ENCODE results near the gene ITGB1. TPM values are rescaled to one million over a fixed set of nuclear protein-coding genes. Genes with fewer than 3 reads are reported as not detected.

Gene ITGB1
- total and polyA plus RNA-seq, 2 of the 8 experiments (the other 6 are each of a cell fraction or from before 2014, with no cell fraction given), result 82.7 to 321 TPM

DNA sequence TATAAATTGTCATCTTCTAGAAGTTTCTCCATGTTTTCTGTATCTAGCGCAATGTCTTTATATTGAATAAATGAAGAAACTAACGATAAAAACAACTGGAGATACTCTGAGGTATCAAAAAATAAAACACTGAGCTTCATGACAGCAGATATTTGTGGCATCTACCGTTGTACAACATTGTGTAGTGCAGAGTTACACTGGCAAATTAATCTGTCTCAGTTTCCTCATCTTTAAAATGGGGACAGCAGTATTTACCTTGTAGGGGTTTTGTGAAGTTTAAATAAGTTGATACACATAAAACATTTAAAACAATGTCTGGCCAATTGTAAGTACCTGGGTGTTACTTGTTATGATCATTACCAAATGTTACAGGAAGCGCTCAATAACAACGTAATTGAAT, 10.4 kb downstream of the ITGB1 start:
- no peak overlapping the region for H2BK12ac ChIP-seq (ENCODE audit: low read depth, low read length)
- H3K14ac ChIP-seq (ENCODE audit: insufficient read length), result no peak overlapping the region
- no peak overlapping the region for H3K4me3 ChIP-seq (ENCODE audit: extremely low read depth in 1 of 4, insufficient read depth in 2 of 4, low read depth in 3 of 4, low read length in 4 of 4)
- no peak overlapping the region for H2BK120ac ChIP-seq (replicated peaks; ENCODE audit: low read depth, low read length)
- H3K79me1 ChIP-seq (ENCODE audit: low read depth, low read length), result peaks cover 2% of the 10 kb centered on the region; the same call in 1 of the 2 replicates
- H4K91ac ChIP-seq (replicated peaks; ENCODE audit: insufficient read length, low read length), result no peak overlapping the region
- POLR2A ChIA-PET (ENCODE audit: partially characterized antibody), result interaction anchor here (1.0 to 2.1 kb wide), 2 partner anchors 9 to 12 kb away, joined by 4 to 10 read pairs; partner anchors contain the start of gene ITGB1
- no peak overlapping the region for H3K4me2 ChIP-seq (ENCODE audit: insufficient read depth in 1 of 2, low read depth in 2 of 2, low read length in 2 of 2)
- H3K27me3 ChIP-seq (replicated peaks in 1 of 4; ENCODE audit: control insufficient read depth in 3 of 4, extremely low read depth in 1 of 4, insufficient read depth in 3 of 4, low read length in 3 of 4), result no peaks in the 10 kb centered on the region
- no peak overlapping the region for H2BK15ac ChIP-seq (ENCODE audit: low read length)
- no peaks in the 10 kb centered on the region for H3K9me3 ChIP-seq (ENCODE audit: insufficient read depth in 2 of 2, low read depth in 1 of 2, low read length in 1 of 2)
- H3K4me1 ChIP-seq (replicated peaks in 1 of 4; ENCODE audit: control insufficient read depth in 3 of 4, insufficient read depth in 4 of 4, low read length in 3 of 4), result peaks cover 3 to 20% (median 18%) of the 10 kb centered on the region in 4 experiments; a peak in 6 of 7 replicates
- 94% methylated on average over 5 of the region's 5 CpGs; no CpG with 5 or more reads in 1 of the 2 experiments for WGBS, 2 experiments (ENCODE audit: extremely low coverage in 1 of 2, insufficient coverage in 1 of 2, insufficient read length in 1 of 2, insufficient replicate concordance in 2 of 2, low coverage in 1 of 2, low lambda C conversion rate in 2 of 2, missing lambda C conversion rate in 1 of 2)
- no peak overlapping the region for H3K18ac ChIP-seq (ENCODE audit: extremely low read depth, low read length)
- no peak overlapping the region for H3K9ac ChIP-seq (replicated peaks in 1 of 4; ENCODE audit: extremely low read depth in 1 of 4, low read depth in 3 of 4, low read length in 3 of 4)
- H3K23me2 ChIP-seq (ENCODE audit: low read depth, low read length), result no peaks in the 10 kb centered on the region
- no peak overlapping the region for H2AK5ac ChIP-seq (ENCODE audit: low read depth, low read length)
- no peak overlapping the region for H3K56ac ChIP-seq (replicated peaks; ENCODE audit: insufficient read length, low read depth, low read length)
- H3K79me2 ChIP-seq (ENCODE audit: control insufficient read depth in 1 of 2, insufficient read depth in 2 of 2, low read length in 2 of 2), result peaks cover 21 to 100% of the 10 kb centered on the region in 2 experiments
- TF ChIP-seq BACH1 (IDR thresholded peaks at IDR 0.05; ENCODE audit: low read length) (no peak), PHF8 (conservative IDR thresholded peaks at IDR 0.05; ENCODE audit: low read depth, low read length) (no peak), EGR1 (IDR thresholded peaks at IDR 0.05; ENCODE audit: borderline replicate concordance, low read depth, low read length) (no peak), CTBP2 (IDR thresholded peaks at IDR 0.05; ENCODE audit: borderline replicate concordance, insufficient read depth, insufficient read length, low read length) (no peak), TCF12 (IDR thresholded peaks at IDR 0.05; ENCODE audit: low read depth, low read length) (no peak), GABPA (IDR thresholded peaks at IDR 0.05; ENCODE audit: borderline replicate concordance, insufficient read depth, low read length) (no peak), POU5F1 (IDR thresholded peaks at IDR 0.05; ENCODE audit: low read depth, low read length) (no peak), TAF7 (optimal IDR thresholded peaks at IDR 0.05; ENCODE audit: borderline replicate concordance, low read depth, low read length) (no peak), EP300 (IDR thresholded peaks at IDR 0.05; ENCODE audit: borderline replicate concordance in 1 of 2, low read depth in 2 of 2, low read length in 2 of 2) (no peak), ZNF274 (IDR thresholded peaks at IDR 0.05; ENCODE audit: borderline replicate concordance, extremely low read depth, low read length) (no peak)
- FAIRE-seq (peak; percentile 39), DNase-seq (ENCODE audit: low read depth in 1 of 2, low spot score in 2 of 2) (no peak)
- CTCF ChIA-PET (ENCODE audit: partially characterized antibody), result interaction anchor here (0.7 to 1.0 kb wide), 2 partner anchors 33 to 37 kb away, joined by 3 read pairs; no protein-coding TSS in a partner anchor
- H4K5ac ChIP-seq (ENCODE audit: insufficient read length, low read depth, low read length), result no peak overlapping the region
- no peak overlapping the region for H2BK20ac ChIP-seq (ENCODE audit: low read length)
- H3K4ac ChIP-seq (replicated peaks; ENCODE audit: insufficient read length, low read depth, low read length), result no peak overlapping the region
- H3K23ac ChIP-seq (ENCODE audit: insufficient read length), result no peak overlapping the region
- H2BK5ac ChIP-seq (ENCODE audit: low read depth, low read length), result no peak overlapping the region
- no peak overlapping the region for H4K8ac ChIP-seq (ENCODE audit: extremely low read depth, insufficient read depth, low read length)
- H2AFZ ChIP-seq (ENCODE audit: low read length), result no peak overlapping the region
- peaks cover 9% of the 10 kb centered on the region in 2 experiments for H4K20me1 ChIP-seq (replicated peaks in 1 of 2; ENCODE audit: control insufficient read depth in 1 of 2, insufficient read depth in 2 of 2, low read length in 2 of 2)
- H3K27ac ChIP-seq (ENCODE audit: low read depth, low read length), result no peak overlapping the region
- no peaks in the 10 kb centered on the region for H3K36me3 ChIP-seq (ENCODE audit: control insufficient read depth in 2 of 4, insufficient read depth in 4 of 4, low read length in 3 of 4)

Data from H1 (cell line).